Erythroblast (primary cell): Measurements from ENCODE around the gene EEF1G.

Experiments
- GATA1 ChIP-seq: IDR thresholded peaks from 2 replicates; pipeline ENCODE4 v1.6.1; 2011; ENCODE audit warnings: low read depth, mild to moderate bottlenecking, control low read depth, low read length, moderate library complexity
- POLR2A ChIP-seq: IDR thresholded peaks from 2 replicates; pipeline ENCODE4 v1.6.1; 2011; ENCODE audit warnings: mild to moderate bottlenecking, low read length

DNA sequence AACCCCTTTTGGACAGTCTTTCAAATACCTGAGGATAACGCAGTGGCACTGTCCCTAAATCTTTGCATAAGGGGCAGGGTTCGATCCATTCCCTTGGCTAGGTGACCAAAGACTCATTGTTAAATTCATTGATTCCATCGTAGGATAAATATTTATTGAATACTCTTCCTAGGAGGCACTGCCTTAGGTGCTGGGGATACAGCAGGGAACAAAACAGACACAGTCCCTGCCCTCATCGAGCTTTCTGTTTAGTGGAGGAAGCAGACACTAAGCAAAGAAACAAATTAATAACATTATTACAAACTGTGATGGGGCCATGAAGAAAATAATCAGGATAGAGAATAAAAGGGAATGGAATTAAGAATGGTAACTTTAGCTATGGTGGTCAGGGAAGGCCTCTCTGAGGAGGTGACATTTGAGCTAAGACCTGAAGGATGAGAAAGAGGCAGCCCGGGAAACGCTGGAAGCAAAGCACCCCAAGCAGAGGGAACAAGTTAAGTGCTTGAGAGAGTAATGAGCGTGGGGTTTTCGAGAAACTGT, 47.4 kb upstream of the EEF1G start:
- TF ChIP-seq POLR2A (no peak), GATA1 (no peak)
